Activated naive CD8-positive, alpha-beta T cell treated with anti-CD3 and anti-CD28 coated beads for 36 hours (primary cell): ENCODE data around the gene PTPRM. TPM values are rescaled to one million over a fixed set of nuclear protein-coding genes. Genes with fewer than 3 reads are reported as not detected.

Experiments
- DNase-seq: peaks from one replicate; pipeline ENCODE4 v3.0.0; 2021
- H3K27ac Mint-ChIP-seq: one replicate; pipeline ENCODE4 v1.8.0; 2022; ENCODE audit warnings: mild to moderate bottlenecking, moderate library complexity, mixed read lengths
- H3K27me3 Mint-ChIP-seq: one replicate; pipeline ENCODE4 v1.8.0; 2022; ENCODE audit warnings: mild to moderate bottlenecking, mixed read lengths
- H3K36me3 Mint-ChIP-seq: one replicate; pipeline ENCODE4 v1.8.0; 2021; ENCODE audit warnings: mild to moderate bottlenecking, mixed read lengths
- H3K4me1 Mint-ChIP-seq: one replicate; pipeline ENCODE4 v1.8.0; 2021; ENCODE audit warnings: mixed read lengths
- H3K4me3 Mint-ChIP-seq: one replicate; pipeline ENCODE4 v1.8.0; 2022; ENCODE audit warnings: mild to moderate bottlenecking, moderate library complexity, mixed read lengths
- H3K9me3 Mint-ChIP-seq: one replicate; pipeline ENCODE4 v1.8.0; 2022; ENCODE audit warnings: mixed read lengths
- total RNA-seq, 2 experiments: library from RNA; stranded (reverse); gene quantifications; one replicate each; pipeline ENCODE4 v1.2.3, GENCODE V29; 2021

The PTPRM gene
- total RNA-seq, 2 experiments from 2014 or later: 0.22 to 0.52 TPM

DNA sequence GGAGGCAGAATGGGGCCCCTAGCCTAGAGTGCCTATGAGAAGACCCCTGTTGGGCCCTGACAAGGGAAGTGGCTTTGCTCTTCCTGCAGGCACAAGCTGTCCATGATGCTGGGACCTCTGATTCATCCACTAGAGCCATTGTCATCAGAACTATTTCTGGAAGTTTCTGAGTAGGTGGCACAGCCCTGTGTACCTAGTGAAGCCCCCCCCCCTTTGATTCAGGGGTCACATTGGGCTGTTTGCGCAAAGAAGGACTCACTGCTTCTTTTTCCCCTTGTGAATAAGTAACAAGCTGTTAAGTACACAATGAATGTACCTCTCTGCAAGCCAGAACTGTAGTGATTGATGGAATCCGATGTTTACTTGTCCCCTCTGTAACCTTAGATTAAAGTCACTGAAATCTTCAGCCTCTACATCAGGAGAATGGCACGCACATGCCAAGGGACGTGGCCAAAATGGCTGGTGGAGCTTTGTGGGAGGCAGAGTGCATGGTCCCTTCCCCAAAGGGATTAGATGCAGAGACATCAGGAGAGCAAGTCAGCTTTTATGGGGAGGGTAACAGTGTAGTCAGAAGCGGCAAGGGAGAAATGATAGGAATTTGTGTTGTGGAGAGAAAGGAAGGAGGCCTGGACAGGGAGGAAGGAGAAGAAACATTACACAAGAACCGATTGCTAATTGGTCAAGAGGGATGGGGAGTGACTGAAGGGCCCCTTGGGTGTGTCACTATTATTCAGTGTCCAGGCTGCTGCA, 774.5 kb downstream of the PTPRM start:
- no peaks in the 10 kb centered on the region for H3K36me3 Mint-ChIP-seq
- H3K27me3 Mint-ChIP-seq: no peaks in the 10 kb centered on the region
- no peaks in the 10 kb centered on the region for H3K9me3 Mint-ChIP-seq
- no peaks in the 10 kb centered on the region for H3K4me1 Mint-ChIP-seq
- DNase-seq: no peak
- H3K4me3 Mint-ChIP-seq: no peak overlapping the region
- no peak overlapping the region for H3K27ac Mint-ChIP-seq

DNA sequence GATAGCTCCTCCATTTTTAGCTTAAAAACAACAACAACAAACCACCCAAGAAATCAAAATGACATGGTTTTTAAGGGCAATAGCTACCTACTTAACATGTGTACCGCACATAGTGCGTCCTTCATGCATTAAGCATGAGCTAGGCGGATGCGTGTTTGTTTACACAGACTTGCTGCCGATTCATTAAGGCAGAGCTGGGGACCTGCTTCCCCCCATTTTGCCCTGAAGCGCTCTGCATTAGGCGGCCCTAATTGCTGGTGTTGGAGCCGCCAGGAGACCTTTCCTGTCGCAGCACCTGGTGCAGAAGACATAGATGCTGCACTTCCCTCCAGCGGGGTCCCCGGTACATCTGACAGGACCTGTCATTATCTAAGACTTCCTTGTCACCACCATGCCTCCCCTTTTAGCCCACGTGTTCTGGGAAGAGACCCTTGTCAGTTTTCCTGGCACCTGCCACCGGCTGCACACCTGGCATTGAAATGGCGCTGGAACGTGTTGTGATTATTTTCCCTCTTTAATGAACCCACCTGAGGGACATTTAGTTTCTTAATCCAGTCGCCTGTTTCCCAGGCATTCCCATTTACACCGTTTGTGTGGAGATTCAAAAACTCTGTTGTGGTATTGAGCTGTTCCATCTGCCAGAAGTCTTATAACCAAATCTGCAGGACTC, 781.1 kb downstream of the PTPRM start:
- Mint-ChIP-seq H3K9me3 (no peaks in the 10 kb centered on the region), H3K4me1 (no peaks in the 10 kb centered on the region)

DNA sequence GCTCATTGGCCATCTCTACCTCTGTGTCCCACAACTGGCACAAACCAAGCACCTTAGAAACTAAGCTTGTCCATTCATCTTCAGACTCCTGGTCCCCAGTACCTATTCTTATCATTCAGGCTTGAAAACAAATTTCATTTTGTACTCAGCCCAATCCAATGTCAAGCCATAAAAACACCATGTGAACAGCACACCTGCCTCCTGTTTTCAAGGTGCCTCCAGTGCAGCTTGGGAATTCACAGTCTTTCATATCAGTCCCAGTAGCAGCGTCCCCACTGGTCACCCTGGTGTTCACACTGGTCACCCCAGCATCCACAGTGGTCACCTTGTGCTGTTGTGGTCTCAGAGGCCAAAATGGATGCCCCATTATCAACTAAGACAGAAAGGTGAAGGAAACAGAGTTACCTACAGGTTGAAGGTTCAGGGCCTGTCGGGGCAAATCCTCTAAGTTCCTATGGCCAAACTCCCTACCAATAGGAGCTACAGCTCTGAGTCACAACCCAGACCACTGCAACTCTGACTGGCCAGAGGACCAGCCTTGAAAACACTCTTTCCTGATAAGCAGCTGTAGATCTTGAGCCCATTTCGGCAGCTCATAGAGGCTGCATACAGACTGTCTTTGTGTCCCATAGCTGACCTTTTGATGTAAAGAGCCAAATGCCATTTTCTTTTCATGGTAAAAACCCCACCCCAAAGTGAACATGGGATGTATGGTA, 782.6 kb downstream of the PTPRM start:
- H3K4me1 Mint-ChIP-seq: no peaks in the 10 kb centered on the region
- DNase-seq: no peak
- no peaks in the 10 kb centered on the region for H3K36me3 Mint-ChIP-seq
- no peak overlapping the region for H3K27ac Mint-ChIP-seq
- H3K27me3 Mint-ChIP-seq: no peaks in the 10 kb centered on the region
- H3K4me3 Mint-ChIP-seq: no peak overlapping the region
- H3K9me3 Mint-ChIP-seq: no peaks in the 10 kb centered on the region

More for the DNA sequence above, 781.1 kb downstream of the PTPRM start:
- Mint-ChIP-seq H3K4me3 (no peak overlapping the region), H3K36me3 (no peaks in the 10 kb centered on the region), H3K27ac (no peak overlapping the region), H3K27me3 (no peaks in the 10 kb centered on the region)
- DNase-seq: no peak

DNA sequence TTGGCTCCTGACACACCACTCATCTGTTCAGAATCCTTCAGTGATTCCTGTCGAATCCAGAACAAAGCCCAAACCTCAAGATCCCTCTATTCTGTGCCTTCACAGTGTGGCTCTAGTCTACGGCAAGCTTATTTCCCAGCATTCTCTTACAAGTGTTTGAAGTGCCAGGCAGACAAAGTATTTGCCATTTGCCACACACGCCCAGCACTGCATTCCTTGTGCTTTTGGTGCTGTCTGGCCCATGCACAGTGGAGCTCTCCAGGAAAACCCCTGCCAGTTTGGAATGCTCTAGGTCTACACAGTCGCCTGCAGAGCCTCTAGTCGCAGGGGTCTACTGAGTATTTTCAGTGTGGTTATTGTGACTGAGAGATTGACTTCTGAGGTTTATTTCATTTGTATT, 783.5 kb downstream of the PTPRM start:
- Mint-ChIP-seq H3K4me3 (no peak overlapping the region), H3K36me3 (no peaks in the 10 kb centered on the region), H3K4me1 (no peaks in the 10 kb centered on the region), H3K9me3 (no peaks in the 10 kb centered on the region), H3K27me3 (no peaks in the 10 kb centered on the region), H3K27ac (no peak overlapping the region)
- DNase-seq: no peak

DNA sequence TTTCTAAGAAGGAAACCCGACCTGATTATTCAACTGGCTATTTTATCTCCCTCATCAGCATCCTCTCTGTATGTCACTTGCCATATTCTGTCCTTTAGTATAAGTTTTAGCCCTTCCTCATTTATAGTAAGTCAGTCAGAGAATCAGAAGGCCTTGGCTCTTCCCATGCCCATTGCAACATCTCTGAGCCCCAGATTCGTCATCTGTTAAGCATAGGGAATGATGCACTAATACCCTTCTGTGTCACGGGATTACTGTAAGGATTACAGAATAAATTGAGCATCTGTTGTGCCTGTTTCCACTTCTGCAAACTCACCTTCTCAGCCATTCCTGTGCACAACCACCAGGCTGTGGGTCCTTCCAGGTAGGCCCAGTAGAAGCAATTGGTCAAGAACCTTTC, 784.0 kb downstream of the PTPRM start:
- Mint-ChIP-seq H3K4me3 (no peak overlapping the region), H3K4me1 (no peaks in the 10 kb centered on the region), H3K27me3 (no peaks in the 10 kb centered on the region), H3K36me3 (no peaks in the 10 kb centered on the region), H3K9me3 (no peaks in the 10 kb centered on the region), H3K27ac (no peak overlapping the region)
- no peak for DNase-seq

DNA sequence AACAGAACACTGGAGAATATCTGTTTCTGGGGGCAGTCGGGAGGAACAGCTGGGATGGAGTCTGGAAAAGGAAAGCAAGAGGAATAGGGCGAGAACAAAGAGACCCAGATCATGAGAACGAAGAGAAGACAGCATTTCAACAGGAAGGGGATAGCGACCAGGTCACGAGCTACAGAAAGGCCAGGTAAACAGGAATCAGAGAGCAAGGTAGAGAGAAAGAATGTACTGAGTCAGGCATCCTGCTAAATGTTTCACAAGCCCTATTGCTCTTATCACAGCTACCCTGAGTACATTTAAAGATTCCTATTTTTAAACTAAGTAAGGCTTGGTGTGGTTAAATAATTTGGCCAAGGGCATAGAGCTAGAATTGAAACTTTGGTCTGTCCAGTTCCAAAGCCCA, 787.2 kb downstream of the PTPRM start:
- no peak overlapping the region for H3K4me3 Mint-ChIP-seq

DNA sequence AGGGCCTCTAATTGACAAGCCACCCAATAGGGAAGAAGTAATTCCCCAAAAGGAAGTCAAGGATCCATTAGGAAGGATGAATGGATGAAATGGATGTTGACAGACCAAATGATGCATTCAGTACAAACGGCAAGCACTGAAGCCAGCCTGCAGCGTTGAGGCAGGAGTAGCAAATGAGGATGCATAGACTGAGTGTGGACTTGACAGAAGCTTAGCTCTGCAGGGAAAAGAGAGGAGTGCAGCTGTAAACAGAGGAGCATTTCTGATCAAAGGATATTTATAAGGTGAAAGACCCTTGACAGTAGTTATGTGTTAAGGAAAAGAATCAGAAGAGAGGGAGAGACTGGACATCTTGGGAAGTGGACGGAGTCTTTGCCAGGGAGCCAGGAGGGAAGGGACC, 788.9 kb downstream of the PTPRM start:
- DNase-seq: no peak
- H3K36me3 Mint-ChIP-seq: no peaks in the 10 kb centered on the region
- H3K27me3 Mint-ChIP-seq: peaks cover under 1% of the 10 kb centered on the region
- no peaks in the 10 kb centered on the region for H3K4me1 Mint-ChIP-seq
- H3K4me3 Mint-ChIP-seq: no peak overlapping the region
- H3K9me3 Mint-ChIP-seq: no peaks in the 10 kb centered on the region
- H3K27ac Mint-ChIP-seq: no peak overlapping the region

More for the DNA sequence above, 787.2 kb downstream of the PTPRM start:
- Mint-ChIP-seq H3K27ac (no peak overlapping the region), H3K27me3 (no peaks in the 10 kb centered on the region), H3K4me1 (no peaks in the 10 kb centered on the region), H3K36me3 (no peaks in the 10 kb centered on the region), H3K9me3 (no peaks in the 10 kb centered on the region)
- no peak for DNase-seq

DNA sequence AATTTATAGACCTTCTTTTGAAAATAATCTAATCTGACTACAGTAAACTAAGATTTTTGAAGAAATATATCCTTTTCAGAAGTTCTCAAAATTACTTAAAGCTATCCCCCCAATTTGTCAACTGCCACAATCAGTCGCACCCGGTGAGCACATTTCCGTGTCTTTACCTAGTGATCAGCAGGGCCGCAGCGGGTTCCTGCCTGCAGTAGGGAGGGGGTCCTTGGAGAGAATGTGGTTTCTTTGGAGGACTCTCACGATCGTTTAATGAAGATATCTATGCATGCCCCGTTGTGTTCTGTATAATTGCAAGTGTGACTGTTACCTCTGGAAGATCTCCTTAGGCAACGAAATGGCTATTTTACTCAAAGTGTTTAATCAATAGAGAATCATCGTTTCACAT, 790.2 kb downstream of the PTPRM start:
- Mint-ChIP-seq H3K27me3 (peaks cover 3% of the 10 kb centered on the region), H3K4me3 (no peak overlapping the region), H3K9me3 (no peaks in the 10 kb centered on the region), H3K36me3 (no peaks in the 10 kb centered on the region), H3K27ac (no peak overlapping the region), H3K4me1 (no peaks in the 10 kb centered on the region)
- DNase-seq: no peak

DNA sequence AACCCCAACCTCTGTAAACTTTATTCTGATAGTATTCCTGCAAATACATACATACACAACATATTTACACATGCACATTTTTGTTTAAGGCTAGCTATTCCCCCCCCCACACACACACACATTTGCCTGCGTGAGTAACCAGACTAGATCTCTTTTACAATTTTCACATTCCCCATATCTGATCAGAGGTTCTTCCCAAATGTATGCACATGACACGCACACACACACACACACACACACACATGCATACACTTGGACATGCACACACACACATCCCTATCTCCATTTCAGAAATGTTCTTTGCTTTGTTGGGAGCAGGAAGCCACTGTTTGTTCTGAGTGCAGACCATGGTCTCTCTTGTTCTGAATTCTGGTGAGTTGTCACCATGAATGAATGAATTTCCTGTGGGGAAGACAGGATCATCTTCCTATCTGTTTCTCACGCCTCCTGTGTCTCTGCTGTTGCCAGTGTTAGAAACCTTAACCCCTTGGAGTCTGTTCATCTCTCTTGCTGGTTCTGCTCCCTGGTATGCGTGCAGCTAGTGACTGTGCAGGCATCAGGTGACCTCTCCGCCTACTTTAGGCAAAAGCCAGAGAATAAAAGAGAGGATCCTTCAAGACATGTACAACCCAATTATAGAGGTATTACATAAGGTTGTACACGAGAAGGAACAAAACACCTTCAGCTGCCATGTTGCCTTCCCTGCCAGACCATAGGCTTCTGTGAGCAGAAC, 791.1 kb downstream of the PTPRM start:
- H3K4me3 Mint-ChIP-seq: no peak overlapping the region
- no peaks in the 10 kb centered on the region for H3K36me3 Mint-ChIP-seq
- no peak for DNase-seq
- H3K27me3 Mint-ChIP-seq: peaks cover 3% of the 10 kb centered on the region
- no peaks in the 10 kb centered on the region for H3K9me3 Mint-ChIP-seq
- H3K4me1 Mint-ChIP-seq: no peaks in the 10 kb centered on the region
- no peak overlapping the region for H3K27ac Mint-ChIP-seq

DNA sequence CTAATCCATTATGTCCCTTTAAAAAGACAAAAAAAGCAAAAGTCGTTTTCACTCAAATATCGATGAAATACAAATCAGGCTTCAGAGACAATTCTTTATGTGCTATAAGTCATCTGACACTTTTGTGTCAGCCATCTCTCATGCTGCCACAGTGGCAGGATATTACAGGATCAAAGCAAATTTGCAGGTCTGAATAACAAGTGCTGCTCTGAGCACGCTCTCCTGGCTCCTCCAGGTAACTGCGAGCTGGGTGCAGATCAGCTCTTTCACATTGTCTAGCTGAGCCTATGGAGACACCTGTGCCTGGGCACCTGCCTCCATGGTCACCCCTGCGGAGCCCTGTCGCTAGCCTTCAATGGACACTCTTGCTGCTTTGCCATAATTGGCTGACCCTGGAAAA, 792.0 kb downstream of the PTPRM start:
- no peaks in the 10 kb centered on the region for H3K36me3 Mint-ChIP-seq
- DNase-seq: no peak
- no peak overlapping the region for H3K27ac Mint-ChIP-seq
- H3K4me1 Mint-ChIP-seq: no peaks in the 10 kb centered on the region
- H3K9me3 Mint-ChIP-seq: no peaks in the 10 kb centered on the region
- H3K4me3 Mint-ChIP-seq: no peak overlapping the region
- H3K27me3 Mint-ChIP-seq: peaks cover 4% of the 10 kb centered on the region

DNA sequence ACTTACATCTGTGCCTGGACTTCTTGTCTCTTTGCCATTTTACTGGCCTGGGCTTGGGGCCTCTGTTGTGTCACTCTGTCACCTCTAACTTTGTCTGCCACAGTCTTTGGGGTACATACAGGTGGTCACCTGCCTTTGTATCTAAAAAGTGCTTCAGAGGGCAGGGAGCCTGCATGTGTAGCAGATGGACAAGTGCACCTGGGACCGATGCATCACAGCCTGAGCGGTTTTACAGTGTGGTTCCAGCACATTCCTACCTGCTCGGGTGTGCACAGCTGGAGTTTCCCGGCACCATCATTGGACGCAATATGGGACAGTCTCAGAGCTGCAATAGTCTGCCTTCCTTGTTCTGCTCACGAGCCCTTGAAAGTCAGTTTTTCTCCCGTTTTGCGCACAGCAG, 792.4 kb downstream of the PTPRM start:
- Mint-ChIP-seq H3K4me1 (no peaks in the 10 kb centered on the region), H3K9me3 (no peaks in the 10 kb centered on the region), H3K4me3 (no peak overlapping the region), H3K36me3 (no peaks in the 10 kb centered on the region), H3K27ac (no peak overlapping the region), H3K27me3 (peaks cover 8% of the 10 kb centered on the region)
- no peak for DNase-seq

DNA sequence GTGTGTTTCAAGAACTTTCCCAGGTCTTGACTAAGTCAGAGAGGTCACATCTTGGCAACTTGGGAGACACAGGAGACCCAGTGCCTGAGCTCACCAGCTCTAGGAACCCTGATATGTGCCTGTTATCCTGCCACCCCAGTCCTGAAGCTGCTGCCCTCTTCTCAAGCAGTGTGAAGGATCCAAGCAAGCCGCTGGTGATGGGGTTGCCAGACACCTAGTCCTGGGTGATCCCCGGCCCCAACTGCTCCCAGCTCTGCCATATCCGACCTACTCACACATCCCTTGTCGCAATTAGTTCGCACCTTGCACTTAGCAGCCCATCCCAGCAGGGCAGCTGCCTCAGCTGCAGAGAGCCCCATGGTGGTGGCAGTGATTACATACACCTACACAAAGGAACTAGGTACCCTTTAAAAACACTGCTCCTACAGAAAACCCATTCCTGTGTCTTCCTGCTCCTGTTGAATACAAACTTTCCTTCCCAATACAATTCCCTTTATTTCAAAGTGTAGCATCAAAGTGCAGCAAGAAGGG, 794.9 kb downstream of the PTPRM start:
- Mint-ChIP-seq H3K4me1 (no peaks in the 10 kb centered on the region), H3K9me3 (no peaks in the 10 kb centered on the region), H3K4me3 (no peak overlapping the region), H3K36me3 (no peaks in the 10 kb centered on the region), H3K27me3 (peaks cover 27% of the 10 kb centered on the region), H3K27ac (no peak overlapping the region)
- DNase-seq: no peak

DNA sequence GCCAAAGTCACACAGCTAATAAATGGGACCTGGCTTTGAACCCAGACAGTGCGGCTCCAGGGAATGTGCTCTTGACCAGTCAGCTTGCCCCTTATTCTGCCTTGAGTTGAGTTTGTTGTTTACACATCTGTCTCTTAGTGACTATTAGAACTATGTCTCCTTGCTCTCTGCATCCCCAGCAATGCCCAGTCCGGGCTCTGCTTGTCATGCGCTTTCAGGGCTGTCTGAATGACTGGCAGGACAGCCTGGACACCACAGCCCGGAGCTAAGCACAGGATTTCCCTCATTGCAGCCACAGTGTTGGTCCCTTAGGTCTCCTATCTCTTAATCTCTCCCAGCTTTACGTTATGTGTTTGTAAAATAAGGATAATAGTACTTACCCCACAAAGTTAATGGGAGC, 795.7 kb downstream of the PTPRM start:
- H3K9me3 Mint-ChIP-seq: no peaks in the 10 kb centered on the region
- no peaks in the 10 kb centered on the region for H3K4me1 Mint-ChIP-seq

DNA sequence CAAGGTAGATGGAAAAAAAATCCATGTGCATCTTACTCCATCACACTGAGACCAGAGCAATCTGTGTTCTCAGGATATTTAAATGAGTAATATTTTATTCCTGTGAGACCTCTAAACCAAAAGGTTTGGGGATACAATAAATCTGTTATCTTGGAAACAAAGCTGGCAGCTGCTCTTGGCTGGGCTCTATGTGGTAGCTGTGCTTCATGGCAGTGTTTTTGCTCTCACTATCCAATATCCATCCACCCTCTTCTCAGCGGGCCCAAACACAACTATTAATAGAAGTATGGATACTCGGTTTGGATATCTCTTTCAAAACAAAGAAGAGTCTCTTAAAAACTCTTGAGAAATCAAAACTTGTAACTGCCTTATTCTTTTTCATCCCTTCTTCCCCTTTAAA, 797.3 kb downstream of the PTPRM start:
- H3K36me3 Mint-ChIP-seq: no peaks in the 10 kb centered on the region
- H3K27me3 Mint-ChIP-seq: peaks cover 43% of the 10 kb centered on the region
- no peak for DNase-seq
- no peaks in the 10 kb centered on the region for H3K9me3 Mint-ChIP-seq
- no peaks in the 10 kb centered on the region for H3K4me1 Mint-ChIP-seq
- H3K27ac Mint-ChIP-seq: no peak overlapping the region
- H3K4me3 Mint-ChIP-seq: no peak overlapping the region

More for the DNA sequence above, 795.7 kb downstream of the PTPRM start:
- Mint-ChIP-seq H3K4me3 (no peak overlapping the region), H3K27ac (no peak overlapping the region), H3K36me3 (no peaks in the 10 kb centered on the region), H3K27me3 (peaks cover 30% of the 10 kb centered on the region)
- no peak for DNase-seq

DNA sequence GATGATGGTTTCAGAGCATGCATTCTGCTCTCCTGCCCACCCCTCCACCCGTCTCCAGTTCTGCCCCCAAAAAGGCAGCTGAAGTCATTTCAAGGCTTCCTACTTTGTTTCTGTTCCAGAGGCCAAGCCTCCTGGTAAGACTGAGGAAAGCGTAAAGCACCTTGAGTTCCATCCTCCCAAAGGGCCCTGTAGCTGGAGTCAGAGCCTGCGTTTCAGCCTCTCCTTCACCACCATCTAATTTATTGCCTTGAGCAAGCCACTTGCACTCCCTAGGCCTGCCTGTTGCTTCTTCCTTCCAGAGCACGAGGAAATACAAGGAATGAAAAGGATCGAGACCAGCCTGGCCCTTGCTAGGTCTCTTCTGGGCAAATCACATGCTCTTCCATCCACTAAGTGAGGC, 797.9 kb downstream of the PTPRM start:
- peaks cover 48% of the 10 kb centered on the region for H3K27me3 Mint-ChIP-seq
- no peaks in the 10 kb centered on the region for H3K4me1 Mint-ChIP-seq
- no peaks in the 10 kb centered on the region for H3K9me3 Mint-ChIP-seq
- H3K4me3 Mint-ChIP-seq: no peak overlapping the region
- H3K36me3 Mint-ChIP-seq: no peaks in the 10 kb centered on the region
- DNase-seq: no peak
- H3K27ac Mint-ChIP-seq: no peak overlapping the region
